GM12878 (cell line): ENCODE results near the gene C16orf92. TPM values are rescaled to one million over a fixed set of nuclear protein-coding genes. Genes with fewer than 3 reads are reported as not detected.

ENCODE experiments used
- ATAC-seq: fragments of 200-7000 bp; cut with Tn5 transposase; 3 replicates; pipeline ENCODE4 v1.9.1; 2020; ENCODE audit warnings: mild to moderate bottlenecking, moderate library complexity
- BruUV-seq: library from RNA; stranded (reverse); fragments of 400-500 nt; replicated peaks from 2 replicates; lab custom pipeline; 2021; lab: Mats Ljungman, UMichigan
- CTCF ChIA-PET: fragments of 300-600 bp; sonication (Branson Sonifier 250); formaldehyde crosslinking; extraction: SDS; loops from one replicate; lab custom pipeline; 2021; ENCODE audit warnings: inconsistent platforms; lab: Yijun Ruan, JAX
- POLR2A ChIA-PET: fragments of 350-600 bp; formaldehyde crosslinking; extraction: SDS; loops from one replicate; lab custom pipeline; 2021; ENCODE audit warnings: inconsistent platforms; lab: Charles Lee
- RAD21 ChIA-PET: fragments of 300-600 bp; sonication (Branson Sonifier 250); formaldehyde crosslinking; loops from one replicate; lab custom pipeline; 2023; ENCODE audit warnings: antibody characterized with exemption; ENCODE audit not compliant: unreplicated experiment; lab: Charles Lee
- SMC1A ChIA-PET: fragments of 300-600 bp; sonication (Branson Sonifier 250); formaldehyde crosslinking; loops from one replicate; lab custom pipeline; 2023; ENCODE audit not compliant: unreplicated experiment, uncharacterized antibody; lab: Charles Lee
- DNase-seq: peaks from one replicate; pipeline ENCODE4 v3.0.0-alpha.2; 2011; ENCODE audit warnings: low read depth, low spot score
- FAIRE-seq: peaks from 3 replicates; lab custom pipeline; 2011; peaks lifted over from hg19 to GRCh38; lab: Jason Lieb, UNC
- H2AFZ ChIP-seq: 2 replicates; pipeline ENCODE4 v1.6.0; 2011; ENCODE audit warnings: low read depth, low read length, control low read depth; ENCODE audit not compliant: control insufficient read depth
- H3K27ac ChIP-seq: 2 replicates; pipeline ENCODE4 v1.5.1; 2011; ENCODE audit warnings: control low read depth; ENCODE audit not compliant: control insufficient read depth, insufficient read depth
- H3K27me3 ChIP-seq, 2 experiments: replicated peaks in 1 of 2; 2 replicates each; pipeline versions ENCODE4 v1.6.0 to v1.6.1; 2011; ENCODE audit warnings: low read length in 1 of 2; ENCODE audit not compliant: control insufficient read depth in 2 of 2, insufficient read depth in 2 of 2
- H3K36me3 ChIP-seq, 2 experiments: 2 replicates each; pipeline ENCODE4 v1.5.1; 2011; ENCODE audit warnings: low read length in 1 of 2; ENCODE audit not compliant: control insufficient read depth in 2 of 2, insufficient read depth in 2 of 2
- H3K4me1 ChIP-seq: 2 replicates; pipeline ENCODE4 v1.6.1; 2011; ENCODE audit warnings: mild to moderate bottlenecking, low read length, moderate library complexity, mixed read lengths; ENCODE audit not compliant: control insufficient read depth, insufficient read depth
- H3K4me2 ChIP-seq: 2 replicates; pipeline ENCODE4 v1.6.0; 2011; ENCODE audit warnings: control low read depth; ENCODE audit not compliant: control insufficient read depth, insufficient read depth
- H3K4me3 ChIP-seq: fragments of 200-600 bp; sonication (generic); 2 replicates; pipeline ENCODE4 v1.5.1; 2016
- H3K79me2 ChIP-seq: 2 replicates; pipeline ENCODE4 v1.6.0; 2011; ENCODE audit warnings: low read length; ENCODE audit not compliant: control insufficient read depth, insufficient read depth
- H3K9ac ChIP-seq: 2 replicates; pipeline ENCODE4 v1.8.0; 2011; ENCODE audit warnings: low read length, control low read depth, mixed read lengths; ENCODE audit not compliant: control insufficient read depth, insufficient read depth
- H3K9me3 ChIP-seq: replicated peaks from 3 replicates; pipeline ENCODE4 v1.5.1; 2011; ENCODE audit warnings: mild to moderate bottlenecking, low read length; ENCODE audit not compliant: control insufficient read depth, insufficient read depth
- H4K20me1 ChIP-seq: 2 replicates; pipeline ENCODE4 v1.6.0; 2011; ENCODE audit not compliant: control insufficient read depth, insufficient read depth
- CHD2 ChIP-seq: IDR thresholded peaks from 2 replicates; pipeline ENCODE4 v1.6.1; 2011; ENCODE audit warnings: low read depth, low read length, improper control_type of control experiment, borderline replicate concordance
- CREB1 ChIP-seq: IDR thresholded peaks from 2 replicates; pipeline ENCODE4 v1.6.1; 2012; ENCODE audit warnings: low read depth, mild to moderate bottlenecking, inconsistent platforms
- CUX1 ChIP-seq: IDR thresholded peaks from 2 replicates; pipeline ENCODE4 v1.6.1; 2012; ENCODE audit warnings: improper control_type of control experiment, low read depth, low read length; ENCODE audit not compliant: insufficient replicate concordance
- ESRRA ChIP-seq: IDR thresholded peaks from 2 replicates; pipeline ENCODE4 v1.6.1; 2012; ENCODE audit warnings: mild to moderate bottlenecking, low read length, improper control_type of control experiment
- EZH2 ChIP-seq: IDR thresholded peaks from 2 replicates; pipeline ENCODE4 v1.6.1; 2012; ENCODE audit warnings: low read depth, mild to moderate bottlenecking, control low read depth, inconsistent platforms, low read length, borderline replicate concordance; ENCODE audit not compliant: control insufficient read depth
- IRF4 ChIP-seq: IDR thresholded peaks from 2 replicates; pipeline ENCODE4 v1.6.1; 2011; ENCODE audit warnings: low read depth, low read length
- NBN ChIP-seq: fragments of 450-650 bp; IDR thresholded peaks from 2 replicates; pipeline ENCODE4 v1.6.1; 2016
- RAD21 ChIP-seq: IDR thresholded peaks from 2 replicates; pipeline ENCODE4 v1.6.1; 2011; ENCODE audit warnings: mild to moderate bottlenecking, low read depth, low read length, moderate library complexity; ENCODE audit not compliant: insufficient read depth
- RAD51 ChIP-seq: fragments of 450-650 bp; IDR thresholded peaks from 2 replicates; pipeline ENCODE4 v1.6.1; 2016; ENCODE audit warnings: moderate library complexity, mild to moderate bottlenecking, inconsistent platforms
- RELB ChIP-seq: fragments of 450-650 bp; IDR thresholded peaks from 2 replicates; pipeline ENCODE4 v1.6.1; 2017; ENCODE audit warnings: low read depth, mild to moderate bottlenecking, moderate library complexity
- STAT1 ChIP-seq: fragments of 450-650 bp; conservative IDR thresholded peaks from 2 replicates; pipeline ENCODE4 v1.6.1; 2014; ENCODE audit warnings: antibody characterized with exemption, mild to moderate bottlenecking
- SUPT20H ChIP-seq: IDR thresholded peaks from 2 replicates; pipeline ENCODE4 v1.6.1; 2011; ENCODE audit warnings: low read depth, mild to moderate bottlenecking, low read length, moderate library complexity, borderline replicate concordance; ENCODE audit not compliant: control insufficient read depth
- ZBTB33 ChIP-seq: fragments of 450-650 bp; IDR thresholded peaks from 2 replicates; pipeline ENCODE4 v1.6.1; 2017; ENCODE audit warnings: mild to moderate bottlenecking
- ZZZ3 ChIP-seq: IDR thresholded peaks from 2 replicates; pipeline ENCODE4 v1.6.1; 2011; ENCODE audit warnings: low read depth; ENCODE audit not compliant: control insufficient read depth, insufficient read length
- WGBS: methylation state at CpG from one replicate; pipeline ENCODE4 v1.1.6; 2016; ENCODE audit warnings: low lambda C conversion rate; ENCODE audit not compliant: insufficient replicate concordance, insufficient coverage; ENCODE audit errors: missing lambda C conversion rate; 5-methylcytosine and 5-hydroxymethylcytosine counted together
- in situ Hi-C: fragments of 300-500 bp; cut with MboI; formaldehyde crosslinking; loops from 9 replicates; pipeline ENCODE4 v1.14.3; 2018; ENCODE audit warnings: mixed read lengths
- intact Hi-C: fragments of 100-400 bp; cut with micrococcal nuclease; formaldehyde crosslinking; loops from one replicate; pipeline ENCODE4 v1.14.2; 2022; ENCODE audit not compliant: unreplicated experiment
- polyA plus RNA-seq, 11 experiments: library from polyadenylated mRNA; depleted of rRNA in 4 of 11; unstranded in 6 of 11; stranded (reverse) in 5 of 11; fragments of >200 nt; fragmentation: Nextera tagmentation in 4 of 11; fragmentation: Illumina TruSeq in 1 of 11; extraction: Ambion mirVana in 4 of 11; extraction: Trizol in 1 of 11; gene quantifications; 1 replicate in 1 of 11; 2 replicates in 10 of 11; pipeline versions ENCODE4 v1.2.1 to v1.2.3, GENCODE V29; 2011 to 2016; ENCODE audit warnings: inconsistent platforms in 2 of 11, missing spikeins in 2 of 11, low read depth in 1 of 11
- total RNA-seq, 4 experiments: library from RNA; depleted of rRNA in 3 of 4; stranded (reverse); fragments of >200 nt in 3 of 4; fragmentation: Illumina TruSeq in 1 of 4; extraction: Trizol in 1 of 4; gene quantifications; 2 replicates each; pipeline versions ENCODE4 v1.2.1 to v1.2.3, GENCODE V29; 2013 to 2021

C16orf92 gene
- total and polyA plus RNA-seq, 10 of the 15 experiments (the other 5 are each of a cell fraction or from before 2014, with no cell fraction given), result not detected

- in situ Hi-C loops (loop anchor here (25.0 kb wide), 1 partner anchor 897 kb away; no protein-coding TSS in a partner anchor), intact Hi-C loops (no loop called here)
- H3K27me3 ChIP-seq, result peaks cover 3 to 7% of the 10 kb centered on the region in 2 experiments; a peak in 3 of 4 replicates
- SMC1A ChIA-PET, result no interaction called here
- POLR2A ChIA-PET, result no interaction called here
- no peaks in the 10 kb centered on the region; a peak in 1 of 4 replicates for H3K36me3 ChIP-seq
- TF ChIP-seq IRF4, result no peak
- no peak for TF ChIP-seq STAT1
- TF ChIP-seq SUPT20H, result no peak
- TF ChIP-seq CUX1, result no peak
- TF ChIP-seq ESRRA, result no peak
- TF ChIP-seq RELB, result no peak
- no peak for TF ChIP-seq CHD2
- no peak for TF ChIP-seq RAD21
- TF ChIP-seq RAD51, result no peak
- no peak for TF ChIP-seq CREB1
- no peak for TF ChIP-seq EZH2
- TF ChIP-seq ZBTB33, result no peak
- TF ChIP-seq NBN, result no peak
- TF ChIP-seq ZZZ3, result no peak
- H3K4me2 ChIP-seq, result no peak overlapping the region
- 34% methylated on average over 26 of the region's 26 CpGs for WGBS
- FAIRE-seq (no peak), DNase-seq (no peak), ATAC-seq (no peak)
- CTCF ChIA-PET, result no interaction called here
- no peaks in the 10 kb centered on the region for H4K20me1 ChIP-seq
- RAD21 ChIA-PET, result no interaction called here
- H3K4me3 ChIP-seq, result no peak overlapping the region
- no peaks in the 10 kb centered on the region for H3K79me2 ChIP-seq
- no peaks in the 10 kb centered on the region for H3K9me3 ChIP-seq
- H2AFZ ChIP-seq, result no peak overlapping the region
- H3K9ac ChIP-seq, result no peak overlapping the region
- H3K27ac ChIP-seq, result no peak overlapping the region
- no peaks in the 10 kb centered on the region for H3K4me1 ChIP-seq
- no TSS peak for BruUV-seq
Observed at GRCh38 chr16:30009085-30009862, 13.7 kb upstream of the C16orf92 start.
